ENCODE results near the gene DCXR.

DCXR gene

DNA sequence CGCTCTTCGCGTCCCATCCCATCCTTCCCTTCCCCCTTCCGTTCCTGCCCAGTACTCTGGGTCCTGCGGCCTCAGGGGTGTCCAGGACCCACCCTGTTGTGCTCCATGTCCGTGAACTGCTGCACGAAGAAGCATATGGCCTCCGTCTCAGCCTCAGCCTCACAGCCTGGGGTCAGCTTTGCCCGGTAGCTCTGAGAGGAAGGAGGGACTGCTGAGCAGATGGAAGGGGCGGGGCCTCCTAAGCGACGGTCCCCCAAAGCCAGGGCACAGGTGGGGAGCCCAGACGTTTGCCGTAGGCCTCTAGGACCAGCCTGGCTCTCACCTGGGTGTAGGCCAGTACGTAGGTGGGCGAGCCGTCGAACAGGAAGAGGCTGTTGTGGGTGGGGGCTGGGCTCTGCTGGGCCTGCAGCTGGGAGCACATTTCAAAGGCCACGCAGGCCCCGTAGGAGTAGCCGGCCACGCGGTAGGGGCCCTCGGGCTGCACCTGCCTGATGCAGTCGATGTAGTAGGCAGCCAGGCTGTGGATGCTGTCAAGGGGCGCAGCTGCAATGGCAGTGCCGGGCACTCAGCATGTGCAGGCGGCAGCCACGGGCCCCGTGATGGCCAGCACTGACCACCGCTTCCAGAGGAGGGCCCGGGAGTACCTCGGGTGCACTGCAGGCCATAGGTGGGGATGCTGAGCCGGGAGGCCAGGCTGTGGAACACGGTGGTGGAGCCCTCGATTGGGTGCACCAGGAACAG is 42.7 kb upstream of the DCXR start:
- peaks cover 5% of the 10 kb centered on the region for H3K36me3 ChIP-seq (ENCODE audit: control insufficient read depth, insufficient read depth, low read length)
- no peak overlapping the region for H3K9ac ChIP-seq (ENCODE audit: low read length)

DNA sequence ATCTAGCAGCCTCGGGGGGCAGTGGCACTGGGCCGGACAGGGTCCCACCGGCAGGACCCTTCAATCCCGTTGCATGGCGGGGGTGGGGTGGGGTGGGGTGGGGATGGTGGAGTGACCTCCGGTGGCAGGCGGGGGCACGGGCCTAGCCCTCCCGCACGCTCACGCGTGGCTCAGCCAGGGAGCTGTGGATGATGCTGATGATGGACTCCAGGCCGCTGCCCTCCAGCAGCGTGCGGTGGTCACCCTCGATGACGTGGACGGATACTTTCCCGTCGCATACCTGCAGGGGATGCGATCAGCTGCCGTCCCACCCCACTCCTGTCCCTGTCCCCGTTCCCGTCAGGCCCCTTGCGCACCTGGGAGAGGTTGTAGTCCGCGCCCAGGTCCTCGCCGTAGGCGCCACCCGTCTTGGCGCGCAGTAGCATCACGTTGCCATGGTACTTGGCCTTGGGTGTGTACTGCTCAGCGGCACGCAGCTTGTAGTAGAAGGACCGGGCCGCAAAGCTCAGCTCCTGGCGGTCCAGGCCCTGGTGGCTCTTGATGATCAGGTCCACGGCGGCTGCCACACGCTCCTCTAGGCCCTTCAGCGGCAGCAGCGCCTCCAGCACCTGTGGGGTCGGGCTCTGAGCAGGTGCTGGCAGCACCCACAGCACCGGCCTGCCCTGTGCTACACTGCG is 41.6 kb upstream of the DCXR start:
- Histone ChIP-seq H3K9me3 (ENCODE audit: control insufficient read depth, low read length) (no peaks in the 10 kb centered on the region), H3K9ac (ENCODE audit: low read length) (no peak overlapping the region), H3K27me3 (ENCODE audit: control insufficient read depth, insufficient read depth, low read length) (no peaks in the 10 kb centered on the region), H3K36me3 (ENCODE audit: control insufficient read depth, insufficient read depth, low read length) (peaks cover 5% of the 10 kb centered on the region), H3K4me3 (ENCODE audit: low read length) (no peak overlapping the region), H3K4me1 (ENCODE audit: control insufficient read depth, insufficient read depth, low read length) (no peaks in the 10 kb centered on the region)

More for the DNA sequence above, 42.7 kb upstream of the DCXR start:
- no peaks in the 10 kb centered on the region for H3K27me3 ChIP-seq (ENCODE audit: control insufficient read depth, insufficient read depth, low read length)
- H3K9me3 ChIP-seq (ENCODE audit: control insufficient read depth, low read length) = no peaks in the 10 kb centered on the region
- no peak overlapping the region for H3K4me3 ChIP-seq (ENCODE audit: low read length)
- H3K4me1 ChIP-seq (ENCODE audit: control insufficient read depth, insufficient read depth, low read length) = no peaks in the 10 kb centered on the region

DNA sequence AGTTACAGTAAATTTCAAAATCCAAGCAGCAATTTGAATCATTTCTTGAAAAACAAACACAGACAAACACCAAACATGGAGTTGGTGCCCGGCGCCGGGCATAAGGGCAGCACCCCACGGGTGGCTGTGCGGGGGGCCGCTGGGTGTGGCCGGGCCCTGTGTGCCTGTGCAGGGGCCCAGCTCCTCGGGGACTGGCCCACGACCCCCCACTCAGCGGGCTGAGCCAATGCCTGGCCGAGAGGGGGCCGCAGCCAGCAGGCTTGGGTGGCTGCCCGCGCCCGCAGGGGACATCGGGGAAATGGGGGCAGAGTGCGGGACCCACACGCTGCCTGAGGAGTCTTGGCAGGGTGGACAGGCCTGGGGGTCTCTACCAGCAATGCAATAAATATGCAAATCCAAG is 40.9 kb upstream of the DCXR start:
- Histone ChIP-seq H3K4me1 (ENCODE audit: control insufficient read depth, insufficient read depth, low read length) (no peaks in the 10 kb centered on the region), H3K4me3 (ENCODE audit: low read length) (no peak overlapping the region), H3K27me3 (ENCODE audit: control insufficient read depth, insufficient read depth, low read length) (no peaks in the 10 kb centered on the region), H3K9me3 (ENCODE audit: control insufficient read depth, low read length) (no peaks in the 10 kb centered on the region), H3K9ac (ENCODE audit: low read length) (no peak overlapping the region), H3K36me3 (ENCODE audit: control insufficient read depth, insufficient read depth, low read length) (peaks cover 5% of the 10 kb centered on the region)

GRCh38 chr17:82077617-82078358 is 40.3 kb upstream of the DCXR start:
- H3K4me1 ChIP-seq (ENCODE audit: control insufficient read depth, insufficient read depth, low read length) = no peaks in the 10 kb centered on the region
- no peak overlapping the region for H3K9ac ChIP-seq (ENCODE audit: low read length)
- peaks cover 5% of the 10 kb centered on the region for H3K36me3 ChIP-seq (ENCODE audit: control insufficient read depth, insufficient read depth, low read length)
- no peak overlapping the region for H3K4me3 ChIP-seq (ENCODE audit: low read length)
- H3K9me3 ChIP-seq (ENCODE audit: control insufficient read depth, low read length) = no peaks in the 10 kb centered on the region
- H3K27me3 ChIP-seq (ENCODE audit: control insufficient read depth, insufficient read depth, low read length) = no peaks in the 10 kb centered on the region

GRCh38 chr17:82076785-82077591 is 39.5 kb upstream of the DCXR start:
- Histone ChIP-seq H3K27me3 (ENCODE audit: control insufficient read depth, insufficient read depth, low read length) (no peaks in the 10 kb centered on the region), H3K36me3 (ENCODE audit: control insufficient read depth, insufficient read depth, low read length) (peaks cover 5% of the 10 kb centered on the region), H3K9me3 (ENCODE audit: control insufficient read depth, low read length) (no peaks in the 10 kb centered on the region), H3K4me3 (ENCODE audit: low read length) (no peak overlapping the region), H3K4me1 (ENCODE audit: control insufficient read depth, insufficient read depth, low read length) (no peaks in the 10 kb centered on the region), H3K9ac (ENCODE audit: low read length) (no peak overlapping the region)

DNA sequence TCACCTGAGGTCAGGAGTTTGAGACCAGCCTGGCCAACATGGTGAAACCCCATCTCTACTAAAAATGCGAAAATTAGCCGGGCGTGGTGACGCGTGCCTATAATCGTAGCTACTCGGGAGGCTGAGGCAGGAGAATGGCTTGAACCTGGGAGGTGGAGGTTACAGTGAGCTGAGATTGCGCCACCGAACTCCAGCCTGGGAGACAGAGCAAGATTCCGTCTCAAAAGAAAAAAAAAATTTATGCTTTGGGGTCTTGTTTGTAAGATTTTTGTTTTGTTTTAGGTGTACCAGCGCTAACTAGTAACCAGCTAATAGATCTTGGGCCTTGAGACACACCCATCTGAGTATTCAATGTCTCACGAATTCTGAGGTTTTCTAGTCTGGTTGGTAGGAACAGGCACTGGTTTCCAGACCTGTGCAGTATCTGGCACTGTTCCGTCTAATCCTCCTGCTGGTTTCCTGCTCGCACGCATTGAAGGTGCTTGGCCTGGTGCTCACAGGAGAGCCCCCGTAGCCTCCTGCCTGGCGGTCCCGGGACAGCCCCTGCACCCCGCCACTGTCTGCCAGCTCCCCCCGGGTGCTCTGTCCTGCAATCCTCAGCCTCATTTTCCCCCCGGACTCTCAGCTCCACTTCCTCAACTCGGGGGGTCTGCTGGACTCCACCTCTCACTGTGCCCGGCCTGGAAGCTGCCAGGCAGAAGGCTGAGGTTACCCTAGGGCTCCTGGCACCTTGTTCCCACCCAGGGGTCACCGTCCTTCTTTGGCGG is 38.7 kb upstream of the DCXR start:
- no peaks in the 10 kb centered on the region for H3K9me3 ChIP-seq (ENCODE audit: control insufficient read depth, low read length)
- peaks cover 5% of the 10 kb centered on the region for H3K36me3 ChIP-seq (ENCODE audit: control insufficient read depth, insufficient read depth, low read length)
- H3K27me3 ChIP-seq (ENCODE audit: control insufficient read depth, insufficient read depth, low read length) = no peaks in the 10 kb centered on the region
- no peak overlapping the region for H3K4me3 ChIP-seq (ENCODE audit: low read length)
- no peak overlapping the region for H3K9ac ChIP-seq (ENCODE audit: low read length)
- no peaks in the 10 kb centered on the region for H3K4me1 ChIP-seq (ENCODE audit: control insufficient read depth, insufficient read depth, low read length)

DNA sequence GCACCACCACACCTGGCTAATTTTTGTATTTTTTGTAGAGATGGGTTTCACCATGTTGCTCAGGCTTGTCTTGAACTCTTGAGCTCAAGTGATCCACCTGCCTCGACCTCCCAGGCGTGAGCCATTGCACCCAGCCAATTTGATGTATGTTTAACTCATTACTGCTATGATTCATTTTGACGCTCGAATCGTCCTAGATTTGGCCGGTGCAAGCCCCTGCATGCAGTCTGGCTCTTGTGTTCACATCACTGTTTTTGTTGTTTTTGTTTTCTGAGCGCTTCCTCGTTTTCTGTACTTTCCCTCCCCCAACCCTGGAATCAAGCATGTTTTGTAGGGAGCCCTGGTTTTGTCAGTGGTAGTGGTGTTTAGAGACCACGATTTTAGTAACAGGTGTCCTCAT is 35.9 kb upstream of the DCXR start:
- Histone ChIP-seq H3K9me3 (ENCODE audit: control insufficient read depth, low read length) (no peaks in the 10 kb centered on the region), H3K4me3 (ENCODE audit: low read length) (no peak overlapping the region), H3K9ac (ENCODE audit: low read length) (no peak overlapping the region), H3K36me3 (ENCODE audit: control insufficient read depth, insufficient read depth, low read length) (no peaks in the 10 kb centered on the region), H3K4me1 (ENCODE audit: control insufficient read depth, insufficient read depth, low read length) (no peaks in the 10 kb centered on the region), H3K27me3 (ENCODE audit: control insufficient read depth, insufficient read depth, low read length) (no peaks in the 10 kb centered on the region)

- Histone ChIP-seq H3K27me3 (ENCODE audit: control insufficient read depth, insufficient read depth, low read length) (no peaks in the 10 kb centered on the region), H3K4me1 (ENCODE audit: control insufficient read depth, insufficient read depth, low read length) (no peaks in the 10 kb centered on the region), H3K4me3 (ENCODE audit: low read length) (no peak overlapping the region), H3K9me3 (ENCODE audit: control insufficient read depth, low read length) (no peaks in the 10 kb centered on the region), H3K9ac (ENCODE audit: low read length) (no peak overlapping the region), H3K36me3 (ENCODE audit: control insufficient read depth, insufficient read depth, low read length) (no peaks in the 10 kb centered on the region)
Observed at GRCh38 chr17:82072827-82073226, 35.3 kb upstream of the DCXR start.

DNA sequence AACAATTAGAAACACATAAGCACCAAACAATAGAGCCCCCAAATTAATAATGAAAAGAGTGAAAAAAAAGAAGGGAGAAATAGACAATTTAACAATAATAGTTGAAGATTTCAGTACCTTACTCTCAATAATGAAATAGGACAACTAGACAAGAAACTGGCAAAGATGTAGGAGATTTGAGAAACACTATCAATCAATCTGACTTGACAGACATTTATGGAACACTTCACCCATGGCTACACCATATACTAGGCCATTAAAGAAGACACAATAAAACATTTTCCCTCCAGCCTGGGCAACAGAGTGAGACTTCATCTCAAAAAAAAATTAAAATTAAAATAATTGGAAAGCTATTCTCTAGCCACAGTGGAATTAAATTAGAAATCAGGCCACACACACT is 33.1 kb upstream of the DCXR start:
- Histone ChIP-seq H3K36me3 (ENCODE audit: control insufficient read depth, insufficient read depth, low read length) (no peaks in the 10 kb centered on the region), H3K9me3 (ENCODE audit: control insufficient read depth, low read length) (no peaks in the 10 kb centered on the region)

GRCh38 chr17:82065638-82066303 is 28.3 kb upstream of the DCXR start, which contains the start of gene DUS1L:
TSS of gene DUS1L (minus strand) at chr17:82065804. CDS start at chr17:82065059, 745 bp downstream.
- H3K9ac ChIP-seq (ENCODE audit: low read length) = peak within 1 kb of the TSS; percentile 86
- H3K36me3 ChIP-seq (ENCODE audit: control insufficient read depth, insufficient read depth, low read length) = no peaks in the 10 kb centered on the region
- H3K9me3 ChIP-seq (ENCODE audit: control insufficient read depth, low read length) = no peaks in the 10 kb centered on the region
- H3K4me1 ChIP-seq (ENCODE audit: control insufficient read depth, insufficient read depth, low read length) = peaks cover 20% of the 10 kb centered on the region
- peak within 1 kb of the TSS; percentile 74 for H3K4me3 ChIP-seq (ENCODE audit: low read length)
- no peaks in the 10 kb centered on the region for H3K27me3 ChIP-seq (ENCODE audit: control insufficient read depth, insufficient read depth, low read length)

More for the DNA sequence above, 33.1 kb upstream of the DCXR start:
- H3K9ac ChIP-seq (ENCODE audit: low read length) = no peak overlapping the region
- peaks cover 5% of the 10 kb centered on the region for H3K4me1 ChIP-seq (ENCODE audit: control insufficient read depth, insufficient read depth, low read length)
- no peak overlapping the region for H3K4me3 ChIP-seq (ENCODE audit: low read length)
- no peaks in the 10 kb centered on the region for H3K27me3 ChIP-seq (ENCODE audit: control insufficient read depth, insufficient read depth, low read length)
